HEK293T (cell line): ENCODE measurements around the gene MPLKIP.

ENCODE experiments used
- BHLHE40 ChIP-seq: fragments of 450-650 bp; IDR thresholded peaks from 2 replicates; pipeline ENCODE4 v1.6.1; 2016; ENCODE audit warnings: mild to moderate bottlenecking, moderate library complexity, borderline replicate concordance
- CTBP1 ChIP-seq: fragments of 450-650 bp; IDR thresholded peaks from 2 replicates; pipeline ENCODE4 v1.6.1; 2016; ENCODE audit warnings: borderline replicate concordance
- FOXA1 ChIP-seq: fragments of 450-650 bp; IDR thresholded peaks from 2 replicates; pipeline ENCODE4 v1.6.1; 2016; ENCODE audit warnings: mild to moderate bottlenecking
- FOXK2 ChIP-seq: fragments of 450-650 bp; IDR thresholded peaks from 2 replicates; pipeline ENCODE4 v1.6.1; 2016; ENCODE audit warnings: mild to moderate bottlenecking
- L3MBTL2 ChIP-seq: fragments of 450-650 bp; conservative IDR thresholded peaks from 2 replicates; pipeline ENCODE4 v1.6.1; 2016; ENCODE audit warnings: mild to moderate bottlenecking
- LEF1 ChIP-seq: fragments of 450-650 bp; IDR thresholded peaks from 2 replicates; pipeline ENCODE4 v1.6.1; 2017; ENCODE audit warnings: mild to moderate bottlenecking, borderline replicate concordance
- NFRKB ChIP-seq: fragments of 450-650 bp; IDR thresholded peaks from 2 replicates; pipeline ENCODE4 v1.6.1; 2016; ENCODE audit warnings: mild to moderate bottlenecking, moderate library complexity
- SP1 ChIP-seq: fragments of 450-650 bp; IDR thresholded peaks from 2 replicates; pipeline ENCODE4 v1.6.1; 2017
- SUZ12 ChIP-seq: fragments of 450-650 bp; IDR thresholded peaks from 2 replicates; pipeline ENCODE4 v1.6.1; 2016; ENCODE audit warnings: mild to moderate bottlenecking
- TARDBP ChIP-seq: fragments of 450-650 bp; IDR thresholded peaks from 2 replicates; pipeline ENCODE4 v1.6.1; 2016
- ZNF384 ChIP-seq: fragments of 450-650 bp; IDR thresholded peaks from 2 replicates; pipeline ENCODE4 v1.6.1; 2016
- TF ChIP-seq, protein P1 (sequence below): fragments of 450-650 bp; IDR thresholded peaks from 2 replicates; pipeline ENCODE4 v1.6.1; 2016

DNA sequence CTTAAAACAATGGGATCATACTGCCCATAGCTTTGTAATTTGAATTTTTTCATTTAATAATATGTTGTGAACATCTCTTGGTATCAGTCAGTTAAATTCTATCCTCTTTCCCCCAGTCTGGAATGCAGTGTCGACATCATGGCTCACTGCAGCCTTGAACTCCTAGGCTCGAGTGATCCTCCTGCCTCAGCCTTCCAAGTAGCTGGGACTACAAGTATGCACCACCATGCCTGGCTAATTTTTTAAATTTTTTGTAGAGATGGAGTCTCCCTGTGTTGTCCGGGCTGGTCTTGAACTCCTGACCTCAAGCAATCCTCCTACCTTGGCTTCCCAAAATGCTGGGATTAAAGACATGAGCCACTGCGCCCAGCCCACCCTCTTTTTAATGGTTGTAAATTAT, 34.6 kb downstream of the MPLKIP start:
- TF ChIP-seq FOXK2, result no peak
- TF ChIP-seq LEF1, result no peak
- no peak for TF ChIP-seq NFRKB
- TF ChIP-seq BHLHE40, result no peak
- TF ChIP-seq SUZ12, result no peak
- TF ChIP-seq SP1, result no peak
- no peak for TF ChIP-seq FOXA1
- no peak for TF ChIP-seq CTBP1
- no peak for TF ChIP-seq ZNF384
- no peak for TF ChIP-seq TARDBP
- no peak for TF ChIP-seq L3MBTL2
- TF ChIP-seq, protein P1, sequence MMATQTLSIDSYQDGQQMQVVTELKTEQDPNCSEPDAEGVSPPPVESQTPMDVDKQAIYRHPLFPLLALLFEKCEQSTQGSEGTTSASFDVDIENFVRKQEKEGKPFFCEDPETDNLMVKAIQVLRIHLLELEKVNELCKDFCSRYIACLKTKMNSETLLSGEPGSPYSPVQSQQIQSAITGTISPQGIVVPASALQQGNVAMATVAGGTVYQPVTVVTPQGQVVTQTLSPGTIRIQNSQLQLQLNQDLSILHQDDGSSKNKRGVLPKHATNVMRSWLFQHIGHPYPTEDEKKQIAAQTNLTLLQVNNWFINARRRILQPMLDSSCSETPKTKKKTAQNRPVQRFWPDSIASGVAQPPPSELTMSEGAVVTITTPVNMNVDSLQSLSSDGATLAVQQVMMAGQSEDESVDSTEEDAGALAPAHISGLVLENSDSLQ, result no peak
